Vagina (tissue), 2 donors: ENCODE data around the gene ZNF718.

Experiments
- POLR2A ChIP-seq, 2 donors: fragments of 450-650 bp; IDR thresholded peaks; one replicate each; pipeline ENCODE4 v1.6.1; 2017; ENCODE audit warnings: antibody characterized with exemption in 2 of 2, mild to moderate bottlenecking in 2 of 2, moderate library complexity in 2 of 2
- POLR2AphosphoS5 ChIP-seq, 2 donors: sonication (generic); formaldehyde crosslinking; IDR thresholded peaks; one replicate each; pipeline ENCODE4 v1.9.0; 2017; ENCODE audit warnings: antibody characterized with exemption in 2 of 2, mild to moderate bottlenecking in 2 of 2, low read depth in 1 of 2; ENCODE audit not compliant: insufficient read depth in 1 of 2
- TF ChIP-seq, protein P1 (sequence below), 3 experiments: fragments of 450-650 bp in 2 of 3; fragments of 200-600 bp in 1 of 3; sonication (generic) in 1 of 3; IDR thresholded peaks; one replicate each; pipeline ENCODE4 v1.5.1; 2017 to 2019; ENCODE audit warnings: antibody characterized with exemption in 3 of 3, mild to moderate bottlenecking in 2 of 3, moderate library complexity in 2 of 3

DNA sequence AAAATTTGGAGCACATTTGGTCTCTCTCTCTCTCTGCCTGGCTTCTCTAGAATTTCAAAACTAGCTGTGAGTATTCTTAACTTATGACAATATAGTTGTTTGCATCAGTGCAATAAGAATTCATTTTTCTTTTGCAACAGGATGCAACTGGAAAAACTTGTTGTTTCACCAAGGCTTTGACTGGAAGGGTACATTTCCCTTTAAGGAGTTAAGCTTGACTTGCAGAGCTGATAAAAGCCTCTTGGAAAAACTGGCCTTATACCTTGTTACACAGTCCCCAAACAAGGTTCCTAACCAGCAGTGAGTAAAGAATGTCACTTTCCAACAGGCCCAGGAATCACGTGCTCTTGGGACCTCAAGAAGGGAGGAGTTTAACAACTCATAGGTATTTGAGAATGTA, 25.9 kb upstream of the ZNF718 start:
- TF ChIP-seq, protein P1, sequence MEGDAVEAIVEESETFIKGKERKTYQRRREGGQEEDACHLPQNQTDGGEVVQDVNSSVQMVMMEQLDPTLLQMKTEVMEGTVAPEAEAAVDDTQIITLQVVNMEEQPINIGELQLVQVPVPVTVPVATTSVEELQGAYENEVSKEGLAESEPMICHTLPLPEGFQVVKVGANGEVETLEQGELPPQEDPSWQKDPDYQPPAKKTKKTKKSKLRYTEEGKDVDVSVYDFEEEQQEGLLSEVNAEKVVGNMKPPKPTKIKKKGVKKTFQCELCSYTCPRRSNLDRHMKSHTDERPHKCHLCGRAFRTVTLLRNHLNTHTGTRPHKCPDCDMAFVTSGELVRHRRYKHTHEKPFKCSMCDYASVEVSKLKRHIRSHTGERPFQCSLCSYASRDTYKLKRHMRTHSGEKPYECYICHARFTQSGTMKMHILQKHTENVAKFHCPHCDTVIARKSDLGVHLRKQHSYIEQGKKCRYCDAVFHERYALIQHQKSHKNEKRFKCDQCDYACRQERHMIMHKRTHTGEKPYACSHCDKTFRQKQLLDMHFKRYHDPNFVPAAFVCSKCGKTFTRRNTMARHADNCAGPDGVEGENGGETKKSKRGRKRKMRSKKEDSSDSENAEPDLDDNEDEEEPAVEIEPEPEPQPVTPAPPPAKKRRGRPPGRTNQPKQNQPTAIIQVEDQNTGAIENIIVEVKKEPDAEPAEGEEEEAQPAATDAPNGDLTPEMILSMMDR (IDR thresholded peaks at IDR 0.05): no peak
- TF ChIP-seq POLR2AphosphoS5 (IDR thresholded peaks at IDR 0.05; ENCODE audit: insufficient read depth in 1 of 2, low read depth in 1 of 2) (no peak), POLR2A (IDR thresholded peaks at IDR 0.05) (no peak)
